Duodenal mucosa (tissue), 2 donors: ENCODE results near the gene FRY.

ENCODE experiments used
- H3K27ac ChIP-seq: one replicate; pipeline ENCODE4 v1.7.0; 2013; ENCODE audit warnings: low read depth, low read length
- H3K27me3 ChIP-seq, 2 donors: one replicate each; pipeline ENCODE4 v1.7.0; 2013; ENCODE audit warnings: low read length in 2 of 2, control low read depth in 1 of 2; ENCODE audit not compliant: insufficient read depth in 2 of 2, control insufficient read depth in 1 of 2
- H3K36me3 ChIP-seq, 2 donors: one replicate each; pipeline ENCODE4 v1.7.0; 2013; ENCODE audit warnings: low read length in 2 of 2, control low read depth in 1 of 2; ENCODE audit not compliant: insufficient read depth in 2 of 2, control insufficient read depth in 1 of 2
- H3K4me1 ChIP-seq, 2 donors: one replicate each; pipeline ENCODE4 v1.7.0; 2013; ENCODE audit warnings: low read length in 2 of 2, control low read depth in 1 of 2; ENCODE audit not compliant: insufficient read depth in 2 of 2, control insufficient read depth in 1 of 2
- H3K4me3 ChIP-seq, 2 donors: one replicate each; pipeline ENCODE4 v1.7.0; 2013; ENCODE audit warnings: low read length in 2 of 2, low read depth in 1 of 2
- H3K9ac ChIP-seq, 2 donors: one replicate each; pipeline ENCODE4 v1.7.0; 2013; ENCODE audit warnings: low read length in 2 of 2, low read depth in 1 of 2
- H3K9me3 ChIP-seq, 2 donors: one replicate each; pipeline ENCODE4 v1.7.0; 2013; ENCODE audit warnings: low read length in 2 of 2, control low read depth in 1 of 2; ENCODE audit not compliant: control insufficient read depth in 1 of 2

Gene FRY

DNA sequence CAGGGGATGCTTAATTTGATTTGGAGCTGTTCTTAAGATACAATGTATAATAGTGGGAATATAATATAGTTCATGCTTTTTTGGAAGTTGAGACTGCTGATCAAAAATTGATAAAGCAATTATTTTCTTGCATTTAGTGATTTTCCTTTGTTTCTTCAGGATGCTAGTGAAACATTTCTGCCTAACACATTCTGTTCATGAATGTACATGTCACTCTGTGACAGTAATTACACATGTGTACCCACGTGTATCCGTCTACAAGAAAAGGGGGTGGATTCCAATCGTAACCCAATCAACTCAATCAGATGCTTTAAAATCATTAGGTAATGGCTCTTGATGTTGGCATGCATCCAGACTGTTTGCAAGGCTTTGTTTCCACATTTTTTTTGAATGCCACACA lies 5.0 kb upstream of the FRY start:
- Histone ChIP-seq H3K9ac (no peak overlapping the region), H3K4me1 (peaks cover 0 to 6% of the 10 kb centered on the region in 2 donors), H3K9me3 (no peaks in the 10 kb centered on the region), H3K27me3 (peaks cover 4 to 5% of the 10 kb centered on the region in 2 donors), H3K36me3 (no peaks in the 10 kb centered on the region), H3K27ac (no peak overlapping the region), H3K4me3 (no peak overlapping the region)

DNA sequence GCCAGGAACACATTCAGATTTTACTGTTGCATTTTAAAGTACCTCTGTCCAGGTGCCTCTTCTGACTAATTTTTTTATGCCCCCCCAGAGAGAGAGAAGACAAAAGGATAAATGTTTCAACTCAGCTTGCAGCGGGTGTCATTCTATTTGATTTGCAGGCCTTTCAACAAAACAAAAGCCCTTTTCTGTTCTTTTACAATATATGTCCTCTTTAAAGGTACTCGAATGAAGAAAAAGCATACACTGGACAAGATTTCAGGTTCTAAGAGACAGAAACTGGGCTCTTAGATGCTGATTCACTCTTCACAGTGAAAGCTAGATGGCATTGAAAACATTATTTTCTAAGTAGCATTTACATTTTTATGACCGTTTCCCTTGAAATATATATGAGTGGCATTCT lies 2.9 kb upstream of the FRY start:
- peaks cover 0 to 6% of the 10 kb centered on the region in 2 donors for H3K4me1 ChIP-seq
- H3K27ac ChIP-seq: no peak overlapping the region
- no peaks in the 10 kb centered on the region for H3K9me3 ChIP-seq
- H3K36me3 ChIP-seq: no peaks in the 10 kb centered on the region
- no peak overlapping the region for H3K9ac ChIP-seq
- H3K4me3 ChIP-seq: no peak overlapping the region
- H3K27me3 ChIP-seq: peaks cover 4 to 5% of the 10 kb centered on the region in 2 donors

DNA sequence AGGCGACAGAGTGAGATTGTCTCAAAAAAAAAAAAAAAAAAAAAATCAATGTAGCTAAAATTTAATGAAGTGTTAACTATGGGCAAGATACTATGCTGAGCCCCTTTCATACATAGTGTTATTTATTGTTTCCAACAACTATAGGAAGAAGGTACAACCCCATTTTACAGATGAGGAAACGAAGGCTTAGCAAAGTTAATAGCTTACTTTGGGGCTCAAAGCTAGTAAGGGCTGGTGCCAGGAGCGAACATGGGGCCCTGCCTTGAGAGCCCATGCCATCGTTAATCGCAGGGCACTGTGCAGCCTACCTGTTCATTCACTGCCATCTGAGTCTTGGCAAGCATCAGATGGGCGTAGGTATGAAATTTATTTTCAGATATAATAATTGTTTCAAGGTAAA lies 1.9 kb upstream of the FRY start:
- Histone ChIP-seq H3K27ac (no peak overlapping the region), H3K4me3 (no peak overlapping the region)

DNA sequence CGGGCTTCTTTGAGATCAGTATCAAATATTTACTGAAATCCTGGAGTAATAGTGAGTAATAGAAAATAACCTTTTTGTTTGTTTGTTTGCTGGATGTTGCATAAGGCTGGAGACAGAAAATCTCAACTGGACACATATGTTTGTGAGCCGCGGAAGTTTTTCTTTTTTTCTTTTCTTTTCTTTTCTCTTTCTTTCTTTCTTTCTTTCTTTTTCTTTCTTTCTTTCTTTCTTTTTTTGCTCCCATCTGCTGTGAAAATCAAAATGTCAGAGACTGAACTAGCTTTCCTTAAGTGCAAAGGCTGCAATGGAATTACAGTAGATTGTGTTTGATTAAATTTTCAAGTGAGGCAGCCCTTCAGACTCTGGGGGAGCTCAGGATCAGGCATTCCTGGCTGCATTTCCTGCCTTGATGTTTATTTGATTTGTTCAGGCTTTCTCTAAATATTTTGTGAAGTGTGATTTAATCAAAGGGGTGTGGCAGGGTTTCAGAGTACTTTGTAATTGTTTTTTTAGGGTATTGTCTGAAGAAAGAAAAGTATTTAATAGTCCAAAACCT lies 319 bp downstream of the FRY start:
- Histone ChIP-seq H3K36me3 (no peaks in the 10 kb centered on the region), H3K9me3 (no peaks in the 10 kb centered on the region), H3K4me3 (peak overlapping the region; percentile 67 to 72), H3K4me1 (peaks cover 6 to 9% of the 10 kb centered on the region in 2 donors), H3K27me3 (peaks cover 4 to 5% of the 10 kb centered on the region in 2 donors), H3K9ac (peak overlapping the region in 1 of 2 donors; percentile 44), H3K27ac (peak overlapping the region; percentile 3)

More for the DNA sequence above, 1.9 kb upstream of the FRY start:
- H3K4me1 ChIP-seq: peaks cover 0 to 6% of the 10 kb centered on the region in 2 donors
- peaks cover 4 to 5% of the 10 kb centered on the region in 2 donors for H3K27me3 ChIP-seq
- no peaks in the 10 kb centered on the region for H3K36me3 ChIP-seq
- no peak overlapping the region for H3K9ac ChIP-seq
- no peaks in the 10 kb centered on the region for H3K9me3 ChIP-seq

DNA sequence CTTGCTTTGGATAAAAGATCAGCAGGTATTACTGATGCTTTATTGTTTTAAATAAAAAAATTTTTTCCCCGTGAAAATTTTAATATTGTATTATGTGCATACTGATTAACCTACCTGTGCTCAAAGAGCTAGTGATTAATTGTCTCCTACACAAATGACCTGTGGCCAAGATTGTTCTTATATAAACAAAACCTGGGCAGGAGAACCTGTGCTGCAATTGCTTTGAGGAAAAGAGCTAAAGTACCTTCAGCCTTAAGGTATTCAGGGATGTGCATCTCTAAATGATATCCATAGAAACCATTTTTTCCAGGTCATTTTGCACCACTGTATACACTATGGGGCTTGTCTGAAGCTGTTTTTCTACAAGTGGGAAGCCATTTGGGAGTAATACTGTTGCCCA lies 1.2 kb downstream of the FRY start:
- H3K27me3 ChIP-seq: peaks cover 4 to 5% of the 10 kb centered on the region in 2 donors
- peak overlapping the region in 1 of 2 donors; percentile 4 for H3K9ac ChIP-seq
- H3K9me3 ChIP-seq: no peaks in the 10 kb centered on the region
- H3K27ac ChIP-seq: no peak overlapping the region
- H3K4me1 ChIP-seq: peaks cover 6 to 9% of the 10 kb centered on the region in 2 donors
- no peak overlapping the region for H3K4me3 ChIP-seq
- H3K36me3 ChIP-seq: no peaks in the 10 kb centered on the region

DNA sequence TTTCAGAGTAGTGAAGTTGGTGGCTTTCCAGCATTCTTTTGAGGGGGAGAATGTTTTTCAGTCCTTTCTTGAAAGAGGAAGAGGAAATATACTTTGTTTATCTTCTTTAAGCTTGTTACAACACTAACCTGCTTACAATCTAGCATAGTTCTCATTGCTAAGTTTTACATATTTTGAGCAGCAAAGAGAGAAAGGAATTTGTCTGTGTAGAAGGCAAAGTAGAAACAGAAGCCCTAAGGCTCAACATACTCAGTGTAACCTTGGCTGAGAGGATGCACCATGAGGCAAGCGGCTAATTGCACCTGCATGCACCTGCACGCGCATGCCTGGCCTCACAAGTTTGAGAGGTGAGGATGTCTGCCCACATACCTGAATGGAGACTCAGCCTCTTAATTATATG lies 2.2 kb downstream of the FRY start:
- peaks cover 4 to 5% of the 10 kb centered on the region in 2 donors for H3K27me3 ChIP-seq
- no peak overlapping the region for H3K27ac ChIP-seq
- no peaks in the 10 kb centered on the region for H3K9me3 ChIP-seq
- H3K36me3 ChIP-seq: no peaks in the 10 kb centered on the region
- peaks cover 6 to 9% of the 10 kb centered on the region in 2 donors for H3K4me1 ChIP-seq
- H3K4me3 ChIP-seq: no peak overlapping the region
- H3K9ac ChIP-seq: no peak overlapping the region

DNA sequence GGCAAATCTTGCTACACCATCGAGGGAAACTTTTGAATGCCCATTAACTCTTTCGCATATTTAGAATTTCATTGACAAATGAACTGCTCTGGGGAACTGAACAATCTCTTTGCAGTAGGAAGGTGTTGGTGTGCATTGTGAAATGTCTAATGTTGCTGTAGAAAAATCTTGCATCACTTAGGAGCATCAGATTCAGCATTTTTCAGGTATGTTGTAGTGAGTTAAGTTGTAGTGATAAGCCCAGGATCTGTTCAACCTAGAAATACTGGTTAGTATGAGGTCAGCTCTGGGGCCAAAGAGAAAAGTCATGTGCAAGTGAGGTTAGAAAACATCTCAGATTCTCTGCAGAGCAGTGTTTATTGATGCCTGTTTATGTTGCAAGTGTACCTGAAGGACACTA lies 4.1 kb downstream of the FRY start:
- Histone ChIP-seq H3K4me1 (peaks cover 4 to 9% of the 10 kb centered on the region in 2 donors), H3K36me3 (no peaks in the 10 kb centered on the region)

DNA sequence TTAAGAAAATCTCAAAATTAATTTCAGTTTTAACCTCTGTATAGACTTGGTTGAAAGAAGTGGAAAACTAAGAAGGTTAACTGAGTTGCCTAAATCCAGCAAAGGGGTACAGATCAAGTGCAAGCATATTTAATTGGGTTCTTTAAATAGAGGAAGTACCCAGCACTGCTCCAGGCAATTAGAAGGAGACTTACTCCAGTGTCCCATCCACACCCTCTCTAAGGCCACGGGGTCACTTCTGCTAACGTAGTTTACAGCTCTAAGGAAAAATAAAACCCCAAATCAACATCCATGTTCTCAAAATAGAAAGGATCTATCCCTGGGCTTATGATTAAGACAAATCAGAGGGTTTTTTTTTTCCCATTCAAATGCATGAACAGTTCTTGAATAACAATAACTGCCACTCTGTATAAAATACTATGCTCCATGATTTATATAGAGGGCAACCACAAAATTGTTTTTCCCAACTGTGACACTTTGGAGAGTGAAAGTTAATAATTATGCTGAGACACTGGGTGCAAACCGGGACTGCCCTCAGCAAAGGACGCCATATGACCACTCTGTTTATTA lies 4.6 kb downstream of the FRY start:
- Histone ChIP-seq H3K4me3 (peak overlapping the region; percentile 7 to 46), H3K9me3 (no peaks in the 10 kb centered on the region), H3K4me1 (peaks cover 0 to 9% of the 10 kb centered on the region in 2 donors), H3K27ac (no peak overlapping the region), H3K27me3 (no peaks in the 10 kb centered on the region), H3K9ac (no peak overlapping the region), H3K36me3 (no peaks in the 10 kb centered on the region)

More for the DNA sequence above, 4.1 kb downstream of the FRY start:
- Histone ChIP-seq H3K27ac (no peak overlapping the region), H3K4me3 (no peak overlapping the region), H3K9ac (no peak overlapping the region), H3K27me3 (peaks cover 2 to 3% of the 10 kb centered on the region in 2 donors), H3K9me3 (no peaks in the 10 kb centered on the region)

DNA sequence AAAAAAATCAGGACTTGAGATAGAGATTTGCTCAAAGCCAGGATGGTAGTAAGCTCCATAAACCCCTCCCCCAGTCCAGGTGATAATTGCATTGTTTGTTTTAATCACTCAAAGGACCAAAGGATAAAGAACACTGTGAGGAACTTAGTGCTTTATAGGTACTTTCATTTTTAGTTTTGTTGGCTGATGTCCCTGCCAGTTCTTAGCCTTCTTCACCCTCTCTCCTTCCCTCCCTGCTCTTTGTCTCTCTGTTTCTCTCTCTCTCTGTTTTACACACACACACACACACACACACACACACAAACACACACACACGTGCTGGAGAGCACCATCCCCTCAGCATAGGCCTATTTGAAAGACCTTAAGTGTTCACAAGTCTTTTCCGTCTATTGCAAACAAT lies 5.2 kb downstream of the FRY start:
- Histone ChIP-seq H3K36me3 (no peaks in the 10 kb centered on the region), H3K4me3 (peak overlapping the region; percentile 7 to 46), H3K9me3 (no peaks in the 10 kb centered on the region), H3K9ac (no peak overlapping the region), H3K27me3 (no peaks in the 10 kb centered on the region), H3K4me1 (peaks cover 0 to 9% of the 10 kb centered on the region in 2 donors), H3K27ac (no peak overlapping the region)

DNA sequence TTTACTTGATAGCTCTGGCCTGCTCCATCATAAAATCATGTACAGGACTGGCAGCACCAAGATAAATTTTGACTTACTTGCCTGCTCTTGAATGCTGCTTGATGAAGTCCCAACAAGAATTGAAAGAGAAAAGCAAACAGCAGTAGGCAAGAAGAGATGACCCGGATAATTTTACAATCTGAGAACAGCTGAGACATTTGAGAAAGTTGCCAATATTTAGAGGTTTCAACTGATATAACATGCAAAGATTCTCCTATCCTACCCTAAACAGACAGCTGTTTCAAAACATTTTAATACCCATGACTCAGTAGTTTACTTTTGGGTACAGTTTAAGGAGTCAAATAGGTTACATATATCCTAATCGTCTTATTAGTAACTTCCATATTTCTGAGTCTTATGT lies 5.9 kb downstream of the FRY start:
- Histone ChIP-seq H3K27ac (no peak overlapping the region), H3K36me3 (no peaks in the 10 kb centered on the region), H3K4me3 (no peak overlapping the region), H3K9ac (no peak overlapping the region), H3K27me3 (no peaks in the 10 kb centered on the region), H3K4me1 (peaks cover 0 to 9% of the 10 kb centered on the region in 2 donors), H3K9me3 (no peaks in the 10 kb centered on the region)
